Tibial artery (tissue), 4 donors: ENCODE data around the gene SRRM5.

Experiments used
- DNase-seq, 2 donors: peaks; one replicate each; pipeline ENCODE4 v3.0.0-alpha.2; 2019
- H3K27ac ChIP-seq, 2 donors: fragments of 200-600 bp; sonication (generic) in 1 of 2; 1 replicate in 1 of 2; 2 replicates in 1 of 2; pipeline ENCODE4 v1.5.1; 2018 to 2019; ENCODE audit warnings: mild to moderate bottlenecking in 1 of 2
- H3K27me3 ChIP-seq, 2 donors: fragments of 200-600 bp; sonication (generic) in 1 of 2; one replicate each; pipeline versions ENCODE4 v1.5.1 to v1.6.0; 2016 to 2019
- H3K36me3 ChIP-seq, 3 donors: fragments of 200-600 bp; sonication (generic) in 2 of 3; one replicate each; pipeline ENCODE4 v1.5.1; 2016 to 2019; ENCODE audit warnings: mild to moderate bottlenecking in 2 of 3
- H3K4me1 ChIP-seq, 4 donors: fragments of 200-600 bp; sonication (generic) in 2 of 4; 1 replicate in 3 of 4; 2 replicates in 1 of 4; pipeline ENCODE4 v1.5.1; 2016 to 2019
- H3K4me3 ChIP-seq, 2 donors: fragments of 200-600 bp; sonication (generic) in 1 of 2; 1 replicate in 1 of 2; 2 replicates in 1 of 2; pipeline ENCODE4 v1.5.1; 2018 to 2019; ENCODE audit warnings: mild to moderate bottlenecking in 2 of 2
- H3K9me3 ChIP-seq, 3 donors: fragments of 200-600 bp; sonication (generic) in 1 of 3; one replicate each; pipeline ENCODE4 v1.5.1; 2016 to 2019
- CTCF ChIP-seq, 2 experiments: fragments of 200-600 bp in 1 of 2; fragments of 450-650 bp in 1 of 2; IDR thresholded peaks; one replicate each; pipeline ENCODE4 v1.5.1; 2017 to 2019; ENCODE audit warnings: antibody characterized with exemption in 2 of 2, mild to moderate bottlenecking in 1 of 2, moderate library complexity in 1 of 2
- intact Hi-C: fragments of 100-400 bp; cut with DNase I; formaldehyde crosslinking; loops from one replicate; pipeline ENCODE4 v1.15.0; 2023; ENCODE audit warnings: low total_unique reads

SRRM5 gene

GRCh38 chr19:43575955-43576878, 35.7 kb upstream of the SRRM5 start:
- peaks cover 0 to 13% (median 4%) of the 10 kb centered on the region in 3 donors for H3K36me3 ChIP-seq
- intact Hi-C loops, result loop anchor here (1.0 kb wide), 1 partner anchor 20 kb away; the partner anchor contains the start of genes IRGQ and ZNF576
- peak overlapping the region; percentile 76 to 77 for H3K4me3 ChIP-seq
- DNase-seq, result no peak
- no peaks in the 10 kb centered on the region for H3K27me3 ChIP-seq
- peak overlapping the region; percentile 63 to 77 for H3K27ac ChIP-seq
- peaks cover 0 to 26% (median 11%) of the 10 kb centered on the region in 4 donors for H3K4me1 ChIP-seq
- TF ChIP-seq CTCF (IDR thresholded peaks at IDR 0.05), result no peak
- no peaks in the 10 kb centered on the region for H3K9me3 ChIP-seq

GRCh38 chr19:43578787-43579186, 33.1 kb upstream of the SRRM5 start:
- H3K27ac ChIP-seq, result no peak overlapping the region
- TF ChIP-seq CTCF (IDR thresholded peaks at IDR 0.05), result no peak
- no peak for DNase-seq
- intact Hi-C loops, result no loop called here
- H3K27me3 ChIP-seq, result no peaks in the 10 kb centered on the region
- no peak overlapping the region for H3K4me3 ChIP-seq
- H3K9me3 ChIP-seq, result no peaks in the 10 kb centered on the region
- peaks cover 0 to 31% (median 14%) of the 10 kb centered on the region in 4 donors for H3K4me1 ChIP-seq
- no peaks in the 10 kb centered on the region for H3K36me3 ChIP-seq

- peaks cover 0 to 16% (median 3%) of the 10 kb centered on the region in 4 donors for H3K4me1 ChIP-seq
- intact Hi-C loops, result no loop called here
These were observed 30.4 kb upstream of the SRRM5 start for GRCh38 chr19:43581467-43581866.

GRCh38 chr19:43582495-43582894, 29.4 kb upstream of the SRRM5 start:
- H3K9me3 ChIP-seq, result no peaks in the 10 kb centered on the region
- peaks cover 0 to 16% (median 3%) of the 10 kb centered on the region in 4 donors for H3K4me1 ChIP-seq
- DNase-seq, result no peak
- TF ChIP-seq CTCF (IDR thresholded peaks at IDR 0.05), result no peak
- intact Hi-C loops, result no loop called here
- H3K27me3 ChIP-seq, result no peaks in the 10 kb centered on the region
- H3K27ac ChIP-seq, result no peak overlapping the region
- no peaks in the 10 kb centered on the region for H3K36me3 ChIP-seq
- H3K4me3 ChIP-seq, result no peak overlapping the region

More at GRCh38 chr19:43581467-43581866, 30.4 kb upstream of the SRRM5 start:
- no peaks in the 10 kb centered on the region for H3K9me3 ChIP-seq
- peak overlapping the region; percentile 47 to 49 for H3K4me3 ChIP-seq
- H3K27me3 ChIP-seq, result no peaks in the 10 kb centered on the region
- TF ChIP-seq CTCF (IDR thresholded peaks at IDR 0.05), result no peak
- DNase-seq, result no peak
- peak overlapping the region in 1 of 2 donors; percentile 65 for H3K27ac ChIP-seq
- no peaks in the 10 kb centered on the region for H3K36me3 ChIP-seq

- no peak for DNase-seq
- Histone ChIP-seq H3K27ac (no peak overlapping the region), H3K27me3 (no peaks in the 10 kb centered on the region), H3K4me3 (no peak overlapping the region), H3K4me1 (peaks cover 0 to 16% (median 3%) of the 10 kb centered on the region in 4 donors), H3K36me3 (peaks cover 0 to 9% (median 0%) of the 10 kb centered on the region in 3 donors), H3K9me3 (no peaks in the 10 kb centered on the region)
- TF ChIP-seq CTCF (IDR thresholded peaks at IDR 0.05), result no peak
- intact Hi-C loops, result no loop called here
These were observed 27.4 kb upstream of the SRRM5 start for GRCh38 chr19:43584484-43584883.
